ENCODE data around the gene UBE2G2.
A peak's percentile ranks its signal among the peaks of the same experiment; 100 is the strongest.

UBE2G2 gene

DNA sequence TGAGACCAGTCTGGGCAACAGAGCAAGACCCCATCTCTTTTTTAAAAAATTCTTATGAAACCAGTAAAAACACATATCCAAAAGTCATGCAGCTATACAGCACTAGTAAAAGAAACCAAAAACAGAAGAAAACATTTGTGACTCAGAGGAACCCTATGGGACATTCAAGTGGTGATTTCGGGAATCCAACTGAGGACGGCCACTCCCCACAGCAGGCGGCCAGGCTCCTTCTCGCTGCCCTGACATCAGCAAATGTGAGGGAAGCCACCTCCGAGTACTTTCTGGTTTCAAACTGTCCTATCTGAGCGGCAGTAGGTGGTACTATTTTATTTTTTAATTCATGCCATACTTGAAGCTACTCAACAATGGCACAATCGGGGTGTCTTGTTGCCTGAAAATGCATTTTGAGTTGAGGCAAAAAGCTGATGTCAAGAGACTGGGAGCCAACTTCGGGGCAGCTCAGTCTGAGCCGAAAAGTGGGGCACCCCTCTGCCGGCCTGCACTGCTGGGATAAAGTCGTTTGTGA, 12.9 kb upstream of the UBE2G2 start:
- no peak for DNase-seq

DNA sequence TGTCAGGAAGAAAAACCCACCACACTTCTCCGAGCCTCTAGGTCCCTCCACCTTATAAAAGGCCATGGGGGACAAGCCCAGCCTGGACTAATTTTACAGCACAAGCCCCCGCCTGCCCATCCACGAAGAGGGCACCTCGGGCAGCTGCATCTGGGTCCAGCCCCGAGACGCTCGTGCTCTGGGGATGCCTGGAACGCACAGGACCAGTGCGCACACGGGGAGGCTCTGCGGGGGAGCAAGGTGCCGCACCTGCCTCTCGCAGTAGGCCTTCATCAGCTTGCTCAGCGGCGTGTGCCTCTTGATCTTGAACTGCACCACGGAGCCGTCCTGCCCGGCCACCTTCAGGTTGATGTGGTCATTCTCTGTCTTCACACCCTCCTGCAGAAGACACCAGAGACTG, 12.1 kb upstream of the UBE2G2 start:
- no peak for DNase-seq

DNA sequence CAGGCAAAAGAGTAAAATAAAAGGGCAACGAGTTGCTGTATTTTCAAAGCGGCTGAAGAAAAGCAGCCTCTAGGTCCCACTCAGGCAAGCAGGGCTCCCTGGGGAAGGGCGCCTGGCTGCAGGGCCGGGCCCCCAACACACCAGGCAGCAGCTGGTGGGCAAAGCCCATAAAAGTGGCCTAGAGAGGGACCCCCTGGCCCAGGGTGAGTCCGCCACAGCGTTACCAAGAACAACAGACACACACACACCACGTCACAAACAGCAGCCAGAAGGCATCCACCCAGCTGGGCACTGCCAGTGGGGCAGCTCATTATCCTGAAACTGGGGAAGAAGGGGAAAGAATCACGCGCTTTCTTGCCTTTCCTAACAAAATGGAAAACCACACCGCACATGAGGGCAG, 11.5 kb upstream of the UBE2G2 start:
- DNase-seq = no peak

DNA sequence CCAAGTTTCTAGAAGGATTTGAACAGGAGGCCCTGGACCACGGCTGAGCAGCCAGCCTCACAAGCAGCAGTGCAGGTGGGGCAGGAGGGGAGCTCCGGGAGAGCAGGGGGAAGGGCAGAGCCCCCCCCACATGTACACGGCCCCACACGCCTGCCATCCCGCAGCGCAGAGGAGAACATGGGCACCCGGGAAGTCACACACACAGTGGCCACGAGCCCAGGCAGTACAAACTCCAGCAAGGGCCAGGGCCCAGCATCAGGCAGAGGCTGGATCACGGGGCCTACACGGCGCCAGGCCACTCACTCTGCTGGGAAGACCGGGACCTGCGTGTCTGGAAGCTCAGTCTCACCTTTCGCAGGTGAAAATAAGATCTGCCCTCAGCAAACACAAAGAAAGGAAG, 11.0 kb upstream of the UBE2G2 start:
- DNase-seq = no peak

DNA sequence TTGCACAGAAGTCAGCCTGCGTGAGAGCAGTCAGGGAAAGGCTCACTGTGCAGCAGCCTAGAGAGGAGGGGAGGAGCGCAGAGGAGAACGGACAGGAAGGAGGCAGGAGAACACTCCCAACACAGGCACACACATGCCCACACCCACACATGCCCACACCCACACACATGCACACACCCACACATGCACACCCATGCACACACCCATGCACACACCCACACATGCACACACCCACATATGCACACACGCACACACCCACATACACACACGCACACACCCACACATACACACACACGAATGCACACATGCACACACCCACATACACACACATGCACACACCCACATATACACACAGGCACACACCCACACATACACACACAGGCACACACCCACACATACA, 9.2 kb upstream of the UBE2G2 start:
- no peak for DNase-seq

DNA sequence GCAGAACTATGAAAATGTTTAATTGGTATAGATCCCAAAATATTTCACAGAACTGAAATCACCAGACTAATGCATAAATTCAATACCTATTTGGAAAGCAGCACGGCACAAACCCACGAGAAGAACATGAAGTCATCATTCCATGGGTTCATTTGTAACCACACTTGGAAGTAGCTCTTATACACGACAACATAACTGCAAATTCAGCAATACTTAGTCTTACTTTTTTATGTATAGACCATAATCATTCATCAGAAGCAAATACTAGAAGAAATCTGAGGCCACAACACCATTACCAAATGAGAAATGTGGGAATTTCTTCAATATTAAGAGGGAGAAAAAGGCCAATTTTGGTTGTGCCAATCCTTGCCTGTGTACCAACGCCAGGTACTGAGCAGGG, 4.2 kb upstream of the UBE2G2 start:
- DNase-seq = no peak

DNA sequence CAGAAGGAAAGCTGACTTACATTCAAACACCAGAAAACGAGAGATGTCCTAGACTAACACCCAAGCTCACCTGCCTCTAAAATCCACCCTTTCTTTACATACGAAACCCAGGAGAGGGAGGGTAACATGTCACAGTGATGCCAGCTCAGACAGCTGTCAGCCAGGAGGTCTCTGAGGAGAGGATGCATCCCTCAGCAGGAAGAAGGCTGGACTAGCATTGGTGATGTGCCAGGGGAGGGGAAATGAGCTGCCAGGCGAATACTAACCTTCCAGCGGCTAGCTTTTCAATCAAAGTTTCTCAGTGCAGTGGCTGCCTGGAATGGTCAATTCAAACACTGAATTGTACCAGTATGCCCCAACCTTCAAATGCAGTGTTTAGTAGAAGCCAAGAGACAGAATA, 3.6 kb upstream of the UBE2G2 start:
- no peak for DNase-seq

DNA sequence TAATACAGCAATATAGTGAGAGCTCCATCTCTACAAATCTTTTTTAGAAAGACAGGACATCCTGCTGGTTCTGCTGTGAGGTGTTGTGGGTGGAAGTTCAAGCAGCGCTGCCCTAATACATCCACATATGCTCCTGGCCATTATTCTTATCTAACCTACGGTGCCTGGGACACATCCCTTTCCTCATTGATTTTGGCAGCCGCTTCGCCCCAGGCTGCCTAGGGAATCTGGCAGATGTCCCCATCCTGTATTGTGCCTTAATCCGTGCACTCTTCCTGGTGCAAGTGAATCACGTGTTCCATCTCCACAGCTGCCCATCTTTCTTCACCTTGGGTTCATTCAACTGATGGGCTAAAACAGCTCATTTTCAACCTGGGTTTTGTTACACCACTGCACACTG, 3.1 kb upstream of the UBE2G2 start:
- no peak for DNase-seq

DNA sequence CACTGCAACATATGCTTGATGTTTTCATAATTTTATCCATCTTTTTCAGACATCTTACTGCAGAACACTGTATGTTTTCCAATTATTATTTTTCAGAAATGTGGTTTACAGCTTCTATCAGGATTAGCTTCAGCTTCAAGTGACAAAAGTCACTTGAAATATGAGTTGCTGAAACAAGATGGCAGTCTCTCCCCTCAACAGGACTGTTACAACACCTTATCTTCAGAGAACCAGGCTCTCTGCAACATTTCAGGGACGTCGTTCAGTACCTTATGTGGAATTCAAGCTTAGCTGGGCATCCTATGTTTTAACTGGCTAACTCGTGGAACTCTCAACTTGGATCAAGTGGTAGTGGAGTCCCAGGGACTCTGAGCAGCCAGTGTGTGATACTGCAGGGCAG, 2.0 kb upstream of the UBE2G2 start:
- no peak for DNase-seq

DNA sequence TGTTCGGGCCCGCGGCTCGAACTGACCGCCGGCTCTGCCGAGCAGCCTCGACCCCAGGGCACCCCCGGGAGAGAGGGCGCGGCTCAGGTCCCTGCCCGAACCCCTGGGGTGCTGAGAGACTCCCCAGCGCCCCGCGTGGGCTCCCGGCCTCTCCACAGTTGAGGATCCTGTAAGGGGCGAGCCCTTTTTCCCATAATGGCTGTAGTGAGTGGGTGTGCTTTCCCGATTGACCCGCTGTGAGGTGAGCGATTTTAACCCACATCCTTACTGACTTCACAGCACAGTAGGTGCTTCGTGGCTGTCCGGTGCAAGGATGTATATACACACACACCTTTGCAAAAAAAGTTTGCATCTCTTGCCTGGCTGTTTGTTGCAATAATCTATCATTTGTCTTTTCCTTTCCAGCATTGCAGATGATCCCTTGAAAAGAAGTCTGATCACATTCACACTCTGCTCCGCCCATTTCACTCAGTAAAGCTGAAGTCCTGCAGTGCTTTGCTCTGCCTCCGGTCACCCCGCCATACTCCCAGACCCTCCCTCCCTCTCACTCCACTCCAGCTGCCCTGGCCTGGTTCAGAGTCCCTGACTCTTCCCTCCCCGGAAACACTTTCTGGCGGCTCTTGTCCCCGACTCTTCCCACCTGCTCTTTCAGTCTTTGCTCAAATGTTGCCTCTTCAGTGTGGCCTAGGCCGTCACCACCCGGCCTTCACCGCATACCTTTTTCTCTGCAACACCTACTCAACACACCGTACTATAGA, 955 bp upstream of the UBE2G2 start:
- no peak for DNase-seq

DNA sequence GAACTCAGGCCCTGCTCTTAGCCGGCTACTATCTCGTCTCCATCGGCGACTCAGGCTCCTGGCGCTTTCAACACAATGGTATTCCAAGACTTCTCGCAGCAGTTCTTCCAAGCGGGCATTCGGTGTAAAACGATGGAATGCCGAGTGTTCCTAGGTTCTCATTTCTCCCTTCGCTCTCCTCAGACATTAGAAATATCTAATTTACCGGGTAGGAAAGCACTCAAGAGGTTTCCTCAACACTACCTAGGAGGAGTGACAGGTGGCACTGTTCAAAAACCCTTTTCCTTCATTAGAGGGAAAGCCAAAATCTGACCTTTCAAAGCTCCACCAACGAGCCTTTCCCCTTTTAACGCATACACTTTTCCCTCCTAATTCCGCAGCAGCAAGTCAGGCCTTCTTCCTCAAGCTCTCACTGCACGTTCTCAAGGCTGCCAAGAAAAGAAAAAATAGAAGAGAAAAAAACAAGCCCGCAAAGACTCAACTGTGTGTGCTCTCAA, 601 bp downstream of the UBE2G2 start:
- DNase-seq = no peak

DNA sequence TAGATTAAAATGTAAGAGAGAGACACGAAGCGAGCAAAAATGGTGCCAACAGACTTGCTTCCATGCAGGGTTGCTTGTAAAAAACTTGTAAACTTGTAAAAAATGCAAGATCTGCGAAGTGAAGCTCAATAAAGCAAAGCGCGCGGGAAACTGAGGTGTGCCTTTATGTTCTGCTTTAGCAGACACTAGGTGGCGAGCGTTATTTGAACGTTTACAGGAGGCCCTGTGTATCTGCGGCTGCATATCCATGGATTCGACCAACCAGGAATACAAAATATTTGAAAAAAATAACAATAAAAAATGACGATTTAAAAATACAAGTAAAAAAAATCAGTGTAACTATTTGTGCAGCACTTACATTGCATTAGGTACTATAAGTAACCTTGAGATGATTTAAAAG, 1.5 kb downstream of the UBE2G2 start:
- peak; percentile 53 for DNase-seq

DNA sequence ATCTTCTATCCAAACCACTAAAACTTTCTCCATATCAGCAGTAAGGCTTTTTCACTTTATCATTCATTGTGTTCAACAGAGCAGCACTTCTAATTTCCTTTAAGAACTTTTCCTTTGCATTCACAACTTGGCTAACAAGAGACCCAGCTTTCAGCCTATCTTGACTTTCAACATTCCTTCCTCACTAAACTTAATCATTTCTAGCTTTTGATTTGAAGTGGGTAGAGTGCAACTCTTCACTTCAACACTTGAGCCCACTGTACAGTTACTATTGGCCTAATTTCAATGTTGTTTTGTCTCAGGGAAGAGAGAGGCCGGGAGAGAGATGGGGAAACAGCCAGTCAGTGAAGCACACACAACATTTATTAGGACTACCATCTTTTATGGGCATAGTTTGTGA, 2.0 kb downstream of the UBE2G2 start:
- no peak for DNase-seq

DNA sequence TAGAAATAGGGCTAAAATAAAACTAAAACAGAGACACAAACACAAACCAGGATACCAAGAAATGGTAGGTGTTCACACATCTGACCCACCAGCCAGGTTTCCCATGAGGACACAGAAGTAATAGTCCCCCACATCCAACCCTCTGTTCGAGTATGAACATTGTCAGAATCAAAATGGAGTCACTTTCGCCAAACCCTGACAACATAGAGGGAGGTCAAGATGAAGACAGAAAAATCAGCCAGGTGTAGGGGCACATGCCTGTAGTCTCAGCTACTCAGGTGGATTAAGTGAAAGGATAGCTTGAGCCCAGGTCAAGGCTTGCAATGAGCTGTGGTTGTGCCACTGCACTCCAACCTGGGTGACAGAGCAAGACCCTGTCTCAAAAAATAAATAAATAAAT, 3.8 kb downstream of the UBE2G2 start:
- no peak for DNase-seq

DNA sequence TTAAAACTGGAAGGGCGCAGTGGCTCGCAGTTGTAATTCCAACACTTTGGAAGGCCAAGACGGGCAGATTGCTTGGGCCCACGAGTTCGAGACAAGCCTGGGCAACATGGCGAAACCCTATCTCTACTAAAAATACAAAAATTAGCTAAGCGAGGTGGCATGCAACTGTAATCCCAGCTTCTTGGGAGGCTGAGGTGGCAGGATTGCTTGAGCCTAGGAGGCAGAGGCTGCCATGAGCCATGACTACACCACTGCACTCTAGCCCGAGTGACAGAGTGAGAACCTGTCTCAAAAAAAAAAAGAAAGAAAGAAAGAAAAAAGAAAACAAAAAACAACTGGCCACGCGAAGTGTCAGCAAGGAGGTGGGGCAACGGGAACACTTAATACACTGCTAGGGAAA, 6.3 kb downstream of the UBE2G2 start:
- no peak for DNase-seq

DNA sequence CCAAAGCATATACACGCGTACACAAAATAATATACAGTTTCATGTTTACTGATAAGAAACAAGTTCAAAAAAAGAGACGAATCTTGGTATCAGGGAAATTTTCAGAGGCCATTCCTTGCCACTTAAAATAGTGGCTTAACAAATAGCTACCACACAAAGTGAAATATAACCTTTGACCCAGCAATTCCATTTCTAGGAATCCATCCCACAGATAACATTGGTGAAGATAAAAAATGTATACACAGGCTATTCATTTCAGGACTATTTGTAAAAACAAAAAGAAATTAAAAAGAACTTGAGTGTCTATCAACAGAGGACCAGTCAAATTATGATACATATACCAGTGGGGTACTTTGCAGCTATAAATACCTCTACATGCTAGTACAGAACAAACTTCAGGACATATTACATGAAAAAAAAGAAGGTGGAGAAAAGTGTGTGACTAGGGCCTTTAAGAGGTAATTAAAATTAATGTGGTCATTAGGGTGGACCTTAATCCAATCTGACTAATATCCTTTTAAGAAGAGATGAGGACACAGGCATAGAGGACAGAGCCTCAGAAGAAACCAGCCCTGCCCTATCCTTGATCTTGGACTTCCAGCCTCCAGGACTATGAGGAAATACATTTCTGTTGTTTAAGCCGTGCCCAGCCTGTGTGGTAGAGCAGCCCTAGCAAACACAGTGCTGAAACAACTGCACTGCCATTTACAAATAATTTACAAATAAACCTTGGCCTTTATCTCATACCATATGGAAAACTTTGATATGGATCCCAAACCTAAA, 7.8 kb downstream of the UBE2G2 start:
- no peak for DNase-seq

DNA sequence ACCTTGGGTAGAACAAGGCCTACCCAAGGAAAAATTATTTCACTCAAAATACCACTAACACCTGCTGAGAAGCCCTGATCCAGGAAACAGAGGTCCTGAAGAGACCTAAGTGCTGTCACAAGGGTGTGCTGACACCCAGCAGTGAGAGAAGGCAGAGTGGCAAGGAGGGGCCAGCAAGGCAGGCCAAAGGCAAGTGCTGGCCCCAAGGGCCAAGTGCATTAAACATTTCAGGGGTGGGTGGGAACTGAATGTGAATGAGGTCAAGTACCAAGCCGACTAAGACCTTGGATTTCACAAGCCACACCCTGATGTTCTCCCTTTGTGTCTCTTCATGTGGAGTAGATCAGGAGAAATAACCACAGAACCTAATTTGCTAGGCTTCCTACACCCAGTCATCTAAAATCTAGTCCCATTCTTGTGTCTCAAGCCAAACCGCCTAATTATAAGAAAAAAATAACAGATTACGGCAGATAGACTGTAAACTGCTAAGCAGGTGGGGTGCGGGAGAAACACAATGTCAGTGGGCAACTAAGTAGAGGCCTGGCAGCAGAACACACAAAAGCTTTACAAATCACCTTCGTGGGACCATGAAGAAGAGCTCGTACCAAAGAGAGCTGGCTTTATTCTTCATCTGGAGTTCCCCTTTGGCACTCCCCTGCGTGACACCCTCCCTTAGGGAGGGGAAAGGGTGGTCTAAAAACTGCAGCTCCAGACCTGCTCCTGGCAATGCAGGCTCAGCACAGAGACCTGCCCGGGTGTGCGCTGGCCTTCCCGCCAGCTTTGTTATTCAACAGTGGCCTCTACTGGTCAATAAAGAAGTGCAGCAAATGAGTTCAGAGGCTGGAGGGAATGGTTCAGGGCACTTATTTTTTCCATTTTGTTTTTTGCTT, 8.7 kb downstream of the UBE2G2 start:
- DNase-seq = peak; percentile 58

DNA sequence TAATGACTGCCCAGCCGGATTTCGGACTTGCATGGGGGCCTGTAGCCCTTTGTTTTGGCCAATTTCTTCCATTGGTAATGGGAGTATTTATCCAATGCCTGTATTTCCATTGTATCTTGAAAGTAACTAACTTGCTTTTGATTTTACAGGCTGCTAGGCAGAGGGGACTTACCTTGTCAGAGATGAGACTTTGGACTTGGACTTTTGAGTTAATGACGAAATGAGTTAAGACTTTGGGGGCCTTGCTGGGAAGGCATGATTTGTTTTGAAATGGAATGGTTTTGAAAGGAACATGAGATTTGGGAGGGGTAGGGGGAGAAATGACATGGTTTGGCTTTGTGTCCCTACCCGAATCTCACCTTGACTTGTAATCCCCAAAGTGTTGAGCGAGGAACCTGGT, 9.6 kb downstream of the UBE2G2 start:
- DNase-seq = no peak

DNA sequence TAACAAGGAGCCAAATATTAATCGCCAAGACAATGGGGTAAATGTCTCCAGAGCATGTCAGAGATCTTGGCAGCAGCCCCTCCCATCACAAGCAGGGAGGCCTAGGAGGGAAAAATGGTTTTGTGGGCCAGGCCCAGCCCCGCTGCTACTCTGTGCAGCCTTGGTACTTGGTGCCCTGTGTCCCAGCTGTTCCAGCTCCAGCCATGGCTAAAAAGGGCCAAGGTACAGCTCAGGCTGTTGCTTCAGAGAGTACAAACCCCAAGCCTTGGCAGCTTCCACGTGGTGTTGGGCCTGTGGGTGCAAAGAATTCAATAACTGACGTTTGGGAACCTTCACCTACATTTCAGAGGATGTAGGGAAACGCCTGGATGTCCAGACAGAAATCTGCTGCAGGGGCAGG, 10.4 kb downstream of the UBE2G2 start:
- no peak for DNase-seq

DNA sequence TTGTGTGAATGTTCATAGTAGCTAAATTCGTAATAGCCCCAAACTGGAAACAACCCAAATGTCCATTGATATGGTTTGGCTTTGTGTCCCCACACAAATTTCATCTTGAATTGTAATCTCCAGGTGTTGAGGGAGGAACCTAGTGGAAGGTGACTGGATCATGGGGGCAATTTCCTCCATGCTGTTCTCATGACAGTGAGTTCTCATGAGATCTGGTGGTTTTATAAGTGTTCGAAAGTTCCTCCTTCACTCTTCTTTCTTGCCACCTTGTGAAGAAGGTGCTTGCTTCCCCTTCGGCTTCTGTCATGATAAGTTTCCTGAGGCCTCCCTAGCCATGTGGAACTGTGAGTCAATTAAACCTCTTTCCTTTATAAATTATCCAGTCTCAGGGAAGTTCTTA, 11.3 kb downstream of the UBE2G2 start:
- DNase-seq = no peak

DNA sequence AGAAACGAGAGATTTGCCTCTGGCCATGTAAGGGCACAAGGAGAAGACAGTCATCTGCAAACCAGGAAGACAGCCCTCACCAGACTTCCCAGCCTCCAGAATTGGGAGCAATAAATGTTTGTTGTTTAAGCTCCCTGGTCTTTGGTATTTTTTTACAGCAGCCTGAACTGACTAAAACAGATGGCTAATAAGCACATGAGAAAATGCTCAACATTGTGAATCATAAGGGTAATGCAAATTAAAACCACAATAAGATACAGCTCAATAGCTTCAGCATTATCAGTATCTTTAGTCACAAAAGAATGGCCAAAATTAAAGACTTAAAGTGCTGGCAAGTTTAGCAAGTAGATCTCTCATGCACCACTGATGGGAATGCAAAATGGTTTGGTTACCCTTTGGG, 11.7 kb downstream of the UBE2G2 start:
- peak; percentile 29 for DNase-seq

DNA sequence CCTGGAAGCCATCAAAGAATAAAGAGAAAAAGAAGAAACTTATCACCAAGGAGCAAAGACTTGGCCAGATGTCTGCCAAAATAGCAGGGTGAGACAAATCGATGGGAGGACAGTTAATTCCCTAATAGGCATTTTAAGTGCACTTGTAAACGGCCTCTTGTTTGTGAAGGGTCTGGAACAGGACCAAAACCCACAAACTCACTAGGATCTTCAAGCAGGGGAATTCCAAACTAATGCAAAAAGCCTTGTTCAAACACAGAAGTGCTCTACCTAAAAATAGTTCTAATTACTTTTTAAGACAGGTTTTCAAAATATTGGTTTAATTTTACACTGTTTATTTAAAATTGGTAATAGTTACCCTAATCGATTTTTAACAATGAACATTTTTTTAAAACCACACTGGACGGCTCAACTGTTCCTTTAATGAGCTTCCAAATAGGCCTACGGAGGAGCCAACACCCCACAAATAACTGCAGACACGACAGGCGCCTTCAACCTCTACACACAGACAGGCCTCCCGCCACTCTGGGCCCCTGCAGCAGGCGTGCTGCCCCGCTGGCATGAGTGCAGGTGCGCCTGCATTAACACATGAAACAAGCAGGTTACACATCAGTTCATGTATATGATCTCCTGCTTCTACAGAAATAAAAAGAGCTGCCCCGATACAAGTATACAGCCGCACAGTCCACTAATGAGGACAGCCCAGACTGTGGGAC, 15.8 kb downstream of the UBE2G2 start:
- DNase-seq = no peak

DNA sequence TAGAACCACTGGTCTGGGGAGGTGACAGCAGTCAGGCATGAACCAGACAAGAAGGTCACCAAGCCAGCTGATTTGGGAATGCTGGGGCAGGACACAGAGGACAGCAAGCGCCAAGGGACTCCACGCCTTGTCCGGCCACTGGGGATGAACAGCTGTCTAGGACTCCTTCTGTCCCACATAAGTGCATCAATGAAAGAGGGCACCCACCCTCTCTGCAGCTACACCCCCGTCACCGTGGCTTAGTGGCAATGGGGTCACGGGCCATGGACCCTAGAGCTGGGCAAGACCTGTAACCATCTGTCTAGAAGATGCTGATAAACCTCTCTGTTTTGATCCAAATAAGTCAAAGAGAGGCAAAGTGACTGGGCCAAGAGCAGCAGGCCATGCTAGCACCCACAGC, 16.8 kb downstream of the UBE2G2 start:
- no peak for DNase-seq
